HG03064 (cell line): ENCODE data around the gene HOXC9.

Experiments
- ATAC-seq: cut with Tn5 transposase; IDR thresholded peaks from one replicate; pipeline ENCODE4 v1.9.1; 2021; ENCODE audit warnings: low read depth; ENCODE audit not compliant: unreplicated experiment

The HOXC9 gene

GRCh38 chr12:53975479-53976152 lies 24.3 kb upstream of the HOXC9 start:
- ATAC-seq, result no peak

DNA sequence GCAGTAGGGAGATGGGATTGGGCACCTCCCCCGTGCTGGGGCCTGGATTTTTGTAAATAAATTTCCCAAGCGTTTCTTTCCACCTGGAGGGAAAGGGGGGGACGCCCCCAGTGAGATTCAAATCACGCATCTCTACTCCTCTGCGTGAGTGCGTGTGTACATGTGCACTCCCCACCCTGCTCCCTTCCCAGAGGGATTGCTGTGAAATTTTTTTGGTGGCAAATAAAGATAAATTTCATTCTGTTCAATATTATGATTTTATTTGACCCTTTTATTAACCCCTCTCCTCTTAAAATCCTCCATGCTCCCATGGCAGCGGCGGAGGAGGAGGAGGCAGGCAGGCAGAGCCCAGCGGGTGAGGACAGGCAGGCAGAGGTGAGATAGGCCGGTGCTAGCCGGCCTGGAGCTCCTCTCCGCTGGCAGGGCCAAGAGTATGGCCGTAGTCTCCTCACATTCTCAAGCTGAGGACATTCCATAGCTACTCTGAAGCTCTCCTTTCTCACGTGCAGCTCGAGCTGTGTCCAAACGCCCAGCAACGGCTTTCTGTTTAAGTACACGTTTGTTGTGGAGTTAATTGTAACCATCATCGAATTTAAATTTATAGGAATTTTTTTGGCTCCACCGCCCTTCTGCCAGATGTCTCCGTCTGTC lies 23.7 kb upstream of the HOXC9 start:
- ATAC-seq, result no peak

- no peak for ATAC-seq
Observed at GRCh38 chr12:53976823-53977595, 23.0 kb upstream of the HOXC9 start.

DNA sequence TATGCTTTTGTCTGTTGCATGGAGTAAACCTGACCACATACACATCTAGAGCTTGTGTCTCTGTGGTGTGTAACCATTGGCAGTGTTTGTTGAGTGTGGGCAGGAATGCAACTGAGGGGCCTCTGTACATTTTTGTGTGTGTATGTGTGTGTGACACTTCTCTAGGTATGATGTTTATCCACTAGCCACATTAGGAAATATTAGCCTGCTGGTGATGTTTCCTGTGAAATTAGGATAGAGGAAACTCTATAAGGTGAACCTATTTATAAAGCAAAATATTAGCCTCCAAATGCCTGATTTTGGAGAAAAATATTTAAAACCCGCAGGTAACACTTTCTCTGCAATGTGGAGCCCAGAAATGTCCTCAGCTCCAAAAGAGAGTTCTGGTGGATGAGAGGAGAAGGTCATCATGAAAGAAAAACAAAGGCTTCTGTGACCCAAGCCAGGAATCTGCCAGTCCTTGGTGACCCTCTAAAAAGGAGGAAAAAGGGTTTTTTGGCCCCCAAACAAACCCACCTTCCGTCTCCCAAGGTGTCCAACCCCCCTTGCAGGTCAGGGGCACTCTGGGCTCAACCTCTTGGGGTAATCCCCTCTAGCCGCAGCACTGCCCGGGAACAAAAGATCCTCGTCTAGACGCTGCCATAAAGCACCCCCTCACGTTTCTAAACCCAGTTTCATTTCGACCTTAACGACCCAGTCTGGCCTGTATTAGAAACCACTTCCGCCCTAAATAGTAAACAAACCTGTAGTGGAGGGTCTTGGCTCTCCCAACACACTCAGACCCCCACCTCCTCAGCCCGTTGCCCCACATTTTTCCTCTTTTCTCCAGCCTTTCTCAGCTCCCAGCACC lies 22.1 kb upstream of the HOXC9 start:
- ATAC-seq, result no peak

GRCh38 chr12:53978477-53979356 lies 21.2 kb upstream of the HOXC9 start:
- no peak for ATAC-seq

- ATAC-seq, result no peak
Observed at GRCh38 chr12:53980104-53980801, 19.7 kb upstream of the HOXC9 start.

DNA sequence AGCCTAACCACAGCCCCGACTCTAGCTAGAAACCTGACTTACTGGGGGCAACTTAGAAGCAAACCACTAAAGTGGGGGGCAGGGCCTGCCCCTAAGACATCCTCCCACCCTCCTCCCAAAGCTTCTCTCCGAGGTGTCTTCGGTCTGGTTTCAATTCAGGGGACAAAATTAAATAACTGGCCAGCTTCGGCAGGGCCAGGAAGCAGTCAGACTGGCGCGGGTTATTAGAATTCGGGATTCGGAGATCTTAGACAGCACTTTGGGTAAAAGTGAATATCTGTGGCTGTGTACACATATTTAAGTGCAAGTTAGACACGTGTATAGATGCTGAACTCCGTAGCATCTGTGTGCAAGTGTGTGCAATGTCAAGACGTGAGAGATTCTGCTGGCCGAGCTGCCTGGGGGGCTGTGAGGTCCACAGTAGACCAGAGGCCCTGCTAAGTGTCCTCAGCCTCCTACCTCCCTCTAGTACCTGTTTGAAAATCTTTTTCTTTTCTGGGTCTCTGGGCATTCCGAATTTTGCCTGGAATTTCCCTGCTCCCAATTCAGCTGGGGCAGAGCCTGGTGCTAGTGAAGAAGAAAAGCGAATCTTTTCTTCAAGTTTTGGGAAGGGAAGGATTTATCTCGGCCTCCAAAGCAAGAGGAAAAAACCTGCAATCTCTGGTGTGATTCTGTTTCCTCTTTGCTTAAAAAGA lies 19.0 kb upstream of the HOXC9 start:
- ATAC-seq, result no peak

DNA sequence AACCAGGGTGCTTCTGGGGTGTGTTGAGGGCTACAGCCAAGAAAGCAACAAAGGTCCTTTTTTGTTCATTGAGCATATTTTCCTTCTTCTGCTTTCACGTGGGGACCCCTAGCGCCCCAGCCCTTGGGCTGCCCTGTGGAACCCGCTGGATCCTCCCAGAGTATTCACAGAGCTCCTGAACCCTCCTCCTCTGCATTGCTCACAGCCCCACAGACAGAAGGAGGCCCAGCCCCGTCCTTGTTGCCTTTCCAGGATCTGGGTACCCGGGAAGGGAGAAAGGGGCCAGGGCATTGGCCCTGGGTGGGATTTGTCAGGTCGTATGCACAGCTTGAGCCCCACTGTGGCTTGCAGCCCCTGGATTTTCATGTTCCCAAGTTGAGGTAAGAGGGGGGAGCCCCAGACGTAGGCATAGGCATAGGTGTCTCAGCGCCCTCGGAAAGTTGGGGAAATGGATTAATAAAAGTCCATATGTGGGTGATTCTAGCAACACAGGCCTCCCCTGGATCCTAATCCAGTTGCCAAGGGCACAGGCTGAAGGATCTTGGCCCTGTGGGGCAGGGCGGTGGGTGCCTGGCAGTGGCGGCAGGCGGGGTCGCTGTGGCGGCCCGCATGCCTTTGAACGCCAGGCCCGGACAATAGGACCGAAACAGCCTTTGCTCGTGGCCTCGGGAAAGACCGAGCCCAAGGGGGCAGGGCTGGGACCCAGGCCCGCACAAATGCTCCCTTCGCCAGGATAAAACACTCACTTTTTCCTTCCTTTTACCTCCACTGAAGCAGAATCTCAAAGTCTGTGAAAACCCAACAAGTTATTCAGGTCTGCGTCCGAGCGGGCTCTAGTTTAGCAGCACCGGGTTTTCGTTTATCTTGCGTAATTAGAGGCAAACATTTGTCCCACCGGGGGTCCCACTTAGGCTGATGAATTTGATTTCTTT lies 18.1 kb upstream of the HOXC9 start:
- ATAC-seq, result no peak

DNA sequence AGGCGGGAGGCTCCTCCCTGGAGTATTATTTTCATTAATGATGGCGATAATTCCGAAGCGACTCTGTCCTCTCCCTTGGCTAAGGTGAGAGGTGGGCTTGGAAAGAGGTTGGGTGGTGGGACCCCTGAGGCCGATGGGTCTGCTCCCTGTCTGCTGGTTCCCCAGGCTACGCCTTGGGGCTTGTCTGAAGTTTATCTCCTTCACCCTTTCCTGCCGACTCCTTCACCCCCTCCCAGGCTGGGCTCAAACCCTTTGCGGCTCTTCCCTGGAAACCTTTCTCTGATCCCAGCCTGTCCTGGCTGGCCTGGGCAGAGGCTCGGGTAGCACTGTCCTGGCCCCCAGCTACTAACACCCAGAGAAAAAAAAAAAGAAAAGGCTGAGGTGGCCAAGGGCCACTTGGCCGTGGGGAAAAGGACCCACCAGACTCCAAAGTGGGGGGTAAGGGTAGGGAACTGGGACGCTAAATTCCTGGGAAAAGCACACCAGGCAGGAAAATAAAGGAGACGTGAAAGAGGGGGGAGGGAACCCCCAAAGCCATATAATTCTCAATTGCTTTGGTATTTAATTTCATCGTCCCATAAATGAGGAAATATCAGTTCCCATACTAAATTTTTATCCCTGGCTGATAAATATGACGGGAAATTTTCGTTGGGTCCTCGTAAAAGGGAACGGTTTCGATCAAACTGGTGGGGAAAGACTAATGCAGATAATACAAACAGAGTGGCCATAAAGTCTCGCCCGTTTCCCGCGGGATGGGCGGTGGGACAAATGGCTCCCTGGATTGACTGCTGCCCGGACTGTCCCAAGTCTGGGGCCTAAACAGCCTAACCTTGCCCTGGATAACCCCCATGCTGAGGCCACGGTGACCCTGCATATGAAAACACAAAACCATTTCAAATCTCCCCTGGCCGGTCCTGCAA lies 17.1 kb upstream of the HOXC9 start:
- ATAC-seq, result no peak

- ATAC-seq, result no peak
Observed at GRCh38 chr12:53983568-53983949, 16.4 kb upstream of the HOXC9 start.

DNA sequence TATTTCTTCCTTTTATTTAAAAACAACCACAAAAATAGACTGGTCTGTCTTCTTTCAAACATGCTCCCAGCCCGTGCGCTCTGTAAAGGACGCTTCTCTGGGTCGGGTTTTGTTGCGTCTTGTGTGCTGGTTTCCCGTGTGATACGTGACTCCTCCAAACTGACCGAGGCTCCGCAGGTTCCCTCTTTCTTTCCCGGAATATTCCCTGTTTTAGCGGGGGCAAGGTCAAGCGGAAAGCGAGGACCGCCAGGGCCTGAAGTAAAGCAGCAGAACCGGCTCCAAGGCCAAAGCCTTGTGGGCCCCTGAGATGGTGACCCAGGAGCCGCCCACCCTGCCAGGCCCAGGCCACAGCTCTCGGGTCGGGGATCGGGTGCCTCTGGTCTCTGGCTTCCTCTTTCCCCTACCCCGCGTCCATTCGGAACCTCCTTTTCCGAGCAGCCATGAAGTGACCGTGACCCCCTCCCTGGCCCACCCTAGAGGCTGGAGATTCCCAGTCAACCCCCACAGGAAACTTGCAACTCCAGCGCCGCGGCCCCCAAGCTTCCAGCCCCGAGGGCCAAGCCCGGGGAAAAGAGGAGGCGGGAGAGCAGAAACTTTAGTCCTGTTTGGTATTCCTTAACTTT lies 15.9 kb upstream of the HOXC9 start:
- ATAC-seq, result no peak

DNA sequence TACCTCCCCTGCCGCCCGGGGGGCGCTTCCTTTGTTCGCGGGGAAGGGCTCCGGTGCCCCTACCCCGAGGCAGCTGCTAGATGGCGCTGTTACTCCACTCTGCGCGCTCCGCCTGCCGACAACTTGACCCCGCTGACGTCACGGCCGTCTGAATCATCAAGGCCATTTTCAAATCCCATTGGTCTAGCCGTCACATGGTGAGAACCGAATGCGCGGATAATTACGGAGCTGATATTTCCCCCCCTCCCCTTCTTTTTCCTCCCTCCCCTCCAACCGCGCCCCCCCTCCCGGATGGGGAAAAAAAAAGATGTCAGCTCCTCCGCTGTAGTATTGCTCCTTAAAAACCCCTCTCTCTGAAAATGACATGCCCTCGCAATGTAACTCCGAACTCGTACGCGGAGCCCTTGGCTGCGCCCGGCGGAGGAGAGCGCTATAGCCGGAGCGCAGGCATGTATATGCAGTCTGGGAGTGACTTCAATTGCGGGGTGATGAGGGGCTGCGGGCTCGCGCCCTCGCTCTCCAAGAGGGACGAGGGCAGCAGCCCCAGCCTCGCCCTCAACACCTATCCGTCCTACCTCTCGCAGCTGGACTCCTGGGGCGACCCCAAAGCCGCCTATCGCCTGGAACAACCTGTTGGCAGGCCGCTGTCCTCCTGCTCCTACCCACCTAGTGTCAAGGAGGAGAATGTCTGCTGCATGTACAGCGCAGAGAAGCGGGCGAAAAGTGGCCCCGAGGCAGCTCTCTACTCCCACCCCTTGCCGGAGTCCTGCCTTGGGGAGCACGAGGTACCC lies 14.9 kb upstream of the HOXC9 start, which contains the start of gene HOXC10:
Gene HOXC10, plus strand, starts transcription at position 246 of the 791 bp plus-strand sequence. Its CDS starts 114 bp downstream, at position 360.
- no peak for ATAC-seq

DNA sequence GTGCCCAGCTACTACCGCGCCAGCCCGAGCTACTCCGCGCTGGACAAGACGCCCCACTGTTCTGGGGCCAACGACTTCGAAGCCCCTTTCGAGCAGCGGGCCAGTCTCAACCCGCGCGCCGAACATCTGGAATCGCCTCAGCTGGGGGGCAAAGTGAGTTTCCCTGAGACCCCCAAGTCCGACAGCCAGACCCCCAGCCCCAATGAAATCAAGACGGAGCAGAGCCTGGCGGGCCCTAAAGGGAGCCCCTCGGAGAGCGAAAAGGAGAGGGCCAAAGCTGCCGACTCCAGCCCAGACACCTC lies 14.3 kb upstream of the HOXC9 start:
- no peak for ATAC-seq

GRCh38 chr12:53985994-53986685 lies 13.8 kb upstream of the HOXC9 start:
- no peak for ATAC-seq
